HG03521 (cell line): ENCODE measurements around the gene GPATCH8.

ENCODE experiments used
- ATAC-seq: cut with Tn5 transposase; IDR thresholded peaks from one replicate; pipeline ENCODE4 v1.9.1; 2021; ENCODE audit warnings: mild to moderate bottlenecking, moderate library complexity; ENCODE audit not compliant: unreplicated experiment

Gene GPATCH8

DNA sequence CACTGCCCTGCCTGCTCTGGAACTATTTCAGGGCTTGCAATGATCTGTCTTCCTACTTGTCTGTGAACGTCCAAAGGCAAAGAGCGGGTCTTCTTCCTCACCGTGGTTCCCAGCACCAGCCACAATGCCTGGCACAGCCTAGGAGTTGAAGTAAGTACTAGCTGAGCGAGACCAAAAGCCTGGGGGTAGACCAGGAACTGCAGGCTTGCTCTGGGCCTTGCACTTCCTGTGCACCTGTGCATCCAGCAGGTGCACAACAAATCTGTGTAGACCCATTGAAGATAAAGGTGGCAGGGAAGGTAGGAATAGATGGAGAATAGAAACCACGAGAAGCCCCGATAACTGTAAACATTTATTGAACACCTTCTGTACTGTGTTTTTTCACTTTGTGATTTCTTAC lies 144.2 kb downstream of the GPATCH8 start:
- no peak for ATAC-seq

DNA sequence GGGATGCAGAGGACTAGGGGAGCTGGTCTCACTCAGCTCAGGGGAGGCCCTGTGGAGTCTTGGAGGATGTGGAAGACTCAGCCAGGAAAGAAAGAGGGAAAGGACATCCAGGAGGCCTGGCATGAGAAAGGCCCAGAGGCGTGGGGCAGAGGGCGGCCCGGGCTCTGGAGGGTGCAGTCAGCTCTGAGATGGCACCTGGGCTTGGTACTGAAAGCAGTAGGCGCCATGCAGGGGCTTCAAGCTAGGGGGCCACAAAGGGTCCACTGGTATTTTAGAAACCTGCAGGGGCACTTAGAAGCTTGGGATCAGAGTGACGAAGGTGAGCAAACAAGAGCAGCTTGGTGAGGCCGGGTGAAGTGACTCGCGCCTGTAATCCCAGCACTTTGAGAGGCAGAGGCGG lies 145.1 kb downstream of the GPATCH8 start:
- ATAC-seq, result no peak

GRCh38 chr17:44356241-44356640 lies 147.0 kb downstream of the GPATCH8 start:
- ATAC-seq, result no peak

- ATAC-seq, result no peak
These were observed 147.5 kb downstream of the GPATCH8 start for GRCh38 chr17:44355642-44356099.

DNA sequence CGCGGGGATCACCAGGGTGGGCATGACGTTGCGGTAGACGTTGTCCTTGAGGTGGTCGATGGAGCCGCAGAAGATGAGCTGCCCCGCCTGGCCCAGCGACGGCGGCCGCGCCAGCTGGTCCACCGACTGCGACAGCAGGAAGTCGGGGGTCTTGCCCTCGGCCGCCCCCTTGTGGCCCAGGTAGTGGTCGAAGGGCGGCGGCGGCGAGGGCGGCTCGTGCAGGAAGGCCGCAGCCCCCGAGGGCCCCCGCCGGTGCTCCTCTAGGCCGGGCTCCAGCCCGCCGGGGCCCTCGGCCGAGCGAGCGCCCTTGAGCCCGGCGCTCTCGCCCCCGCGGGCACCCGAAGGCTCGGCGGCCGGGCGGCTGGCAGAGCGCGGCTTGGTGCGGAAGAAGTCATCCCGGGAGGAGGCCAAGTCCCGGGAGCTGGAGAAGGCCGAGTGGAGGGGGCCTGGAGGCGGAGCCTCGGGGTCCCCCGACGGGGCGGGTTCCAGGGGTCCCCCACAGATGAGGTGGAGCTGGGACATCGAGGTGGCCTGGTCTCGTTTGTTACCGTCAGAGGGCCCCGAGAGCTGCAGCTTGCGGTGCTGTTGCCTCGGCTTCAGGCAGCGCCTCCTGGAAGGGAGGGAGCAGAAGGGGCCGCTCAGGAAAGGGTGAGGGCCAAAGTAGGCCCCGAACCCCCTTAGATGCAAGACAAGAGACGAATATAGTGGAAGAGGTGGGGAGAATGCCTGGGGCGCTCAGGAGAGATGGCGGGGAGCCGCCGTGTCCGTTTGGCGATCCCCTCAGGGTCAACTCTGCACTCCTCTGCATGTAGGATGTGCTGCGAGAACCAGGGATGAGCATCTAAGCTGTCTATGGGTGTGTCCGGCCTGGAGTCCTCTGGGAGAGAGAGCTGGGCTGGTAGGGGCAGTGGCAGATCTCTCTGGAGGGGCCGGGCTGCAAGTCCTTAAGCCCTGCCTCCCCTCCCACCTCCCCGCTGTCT lies 148.3 kb downstream of the GPATCH8 start:
- no peak for ATAC-seq

- no peak for ATAC-seq
These were observed 149.4 kb downstream of the GPATCH8 start for GRCh38 chr17:44353672-44354331.

DNA sequence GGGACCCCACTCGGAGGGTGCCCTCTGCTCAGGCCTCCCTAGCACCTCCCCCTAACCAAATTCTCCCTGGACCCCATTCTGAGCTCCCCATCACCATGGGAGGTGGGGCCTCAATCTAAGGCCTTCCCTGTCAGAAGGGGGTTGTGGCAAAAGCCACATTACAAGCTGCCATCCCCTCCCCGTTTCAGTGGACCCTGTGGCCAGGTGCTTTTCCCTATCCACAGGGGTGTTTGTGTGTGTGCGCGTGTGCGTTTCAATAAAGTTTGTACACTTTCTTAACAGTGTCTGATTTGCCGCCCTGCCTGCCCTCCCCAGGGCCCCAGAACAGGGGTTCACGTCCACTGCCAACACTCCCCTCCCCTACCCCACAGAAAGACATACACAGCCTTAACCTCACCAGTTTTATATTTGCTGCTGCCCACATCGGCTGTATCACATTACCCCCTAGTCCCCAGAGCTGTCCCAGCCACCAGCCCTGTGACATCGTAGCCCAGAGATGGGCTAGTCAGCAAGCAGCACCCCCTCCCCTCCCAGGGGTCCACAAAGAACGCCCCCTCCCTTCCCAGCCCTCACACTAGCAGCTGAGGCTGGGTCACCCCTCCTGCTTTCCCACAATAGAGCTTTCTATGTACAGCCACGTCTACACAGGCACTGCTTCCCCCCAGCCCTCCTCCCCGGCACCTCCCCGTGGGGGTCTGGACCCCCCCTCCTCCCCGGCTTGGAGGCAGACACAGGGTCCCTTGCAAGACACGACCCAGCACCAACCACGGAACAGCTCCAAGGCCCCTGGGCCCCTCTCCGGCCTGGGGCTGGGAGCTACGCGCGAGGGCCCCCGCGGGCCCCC lies 150.2 kb downstream of the GPATCH8 start:
- ATAC-seq, result no peak

GRCh38 chr17:44351961-44352827 lies 151.0 kb downstream of the GPATCH8 start:
- ATAC-seq, result no peak

GRCh38 chr17:44351464-44351863 lies 151.7 kb downstream of the GPATCH8 start:
- no peak for ATAC-seq

- no peak for ATAC-seq
These were observed 152.4 kb downstream of the GPATCH8 start for GRCh38 chr17:44350733-44351226.

GRCh38 chr17:44349553-44350070 lies 153.6 kb downstream of the GPATCH8 start:
- no peak for ATAC-seq

DNA sequence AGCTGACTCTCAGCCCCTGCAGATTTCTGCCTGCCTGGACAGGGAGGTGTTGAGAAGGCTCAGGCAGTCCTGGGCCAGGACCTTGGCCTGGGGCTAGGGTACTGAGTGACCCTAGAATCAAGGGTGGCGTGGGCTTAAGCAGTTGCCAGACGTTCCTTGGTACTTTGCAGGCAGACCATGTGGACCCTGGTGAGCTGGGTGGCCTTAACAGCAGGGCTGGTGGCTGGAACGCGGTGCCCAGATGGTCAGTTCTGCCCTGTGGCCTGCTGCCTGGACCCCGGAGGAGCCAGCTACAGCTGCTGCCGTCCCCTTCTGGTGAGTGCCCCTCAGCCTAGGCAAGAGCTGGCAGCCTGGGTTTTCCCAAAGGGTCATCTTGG lies 154.2 kb downstream of the GPATCH8 start:
- ATAC-seq, result no peak

- ATAC-seq, result no peak
These were observed 154.8 kb downstream of the GPATCH8 start for GRCh38 chr17:44348234-44348987.
